Right lobe of liver (tissue), 4 donors: ENCODE results near the gene ERI3.

Source experiments
- CTCF ChIP-seq, 4 donors: fragments of 200-600 bp in 3 of 4; fragments of 450-650 bp in 1 of 4; IDR thresholded peaks; one replicate each; pipeline versions ENCODE4 v1.5.1 to v1.8.0; 2016 to 2022; ENCODE audit warnings: antibody characterized with exemption in 4 of 4, mild to moderate bottlenecking in 2 of 4
- POLR2A ChIP-seq: fragments of 450-650 bp; IDR thresholded peaks from one replicate; pipeline ENCODE4 v1.6.1; 2017; ENCODE audit warnings: antibody characterized with exemption, mild to moderate bottlenecking
- donor health status: DM: no; HTN: no; CAD: no.
- donor health status: DM: no; HTN: no; CAD: no.
- donor health status: DM: no; HTN: yes; CAD: no.

- no peak for TF ChIP-seq CTCF (IDR thresholded peaks at IDR 0.05)
- no peak for TF ChIP-seq POLR2A
Measured at GRCh38 chr1:44312399-44313196, 42.5 kb downstream of the ERI3 start.
